Panc1 (cell line): ENCODE results near the gene DEXI. TPM values are rescaled to one million over a fixed set of nuclear protein-coding genes. Genes with fewer than 3 reads are reported as not detected.

ENCODE experiments used
- ATAC-seq: fragments of 200-7000 bp; cut with Tn5 transposase; 2 replicates; pipeline ENCODE4 v1.9.1; 2020; ENCODE audit warnings: mild to moderate bottlenecking, moderate library complexity
- BruUV-seq: library from RNA; stranded (reverse); fragments of 400-500 nt; replicated peaks from 2 replicates; lab custom pipeline; 2021; lab: Mats Ljungman, UMichigan
- CTCF ChIA-PET: fragments of 300-600 bp; sonication (Branson Sonifier 250); formaldehyde crosslinking; loops from one replicate; lab custom pipeline; 2022; ENCODE audit warnings: antibody characterized with exemption; lab: Charles Lee
- POLR2A ChIA-PET: fragments of 300-600 bp; sonication (Branson Sonifier 250); formaldehyde crosslinking; loops from one replicate; lab custom pipeline; 2022; ENCODE audit warnings: antibody characterized with exemption; lab: Charles Lee
- DNase-seq: peaks from one replicate; pipeline ENCODE4 v3.0.0-alpha.2; 2010; ENCODE audit warnings: low read depth, low spot score
- H3K27ac ChIP-seq: 2 replicates; pipeline ENCODE4 v1.5.1; 2011; ENCODE audit warnings: mild to moderate bottlenecking, low read length, inconsistent platforms
- H3K27me3 ChIP-seq: fragments of 200-500 bp; sonication (Bioruptor generic); 2 replicates; pipeline ENCODE4 v1.6.0; 2014; ENCODE audit warnings: low read length, inconsistent platforms; ENCODE audit not compliant: control insufficient read depth, insufficient read depth
- H3K36me3 ChIP-seq: fragments of 200-500 bp; sonication (Bioruptor generic); 2 replicates; pipeline ENCODE4 v1.5.1; 2014; ENCODE audit warnings: inconsistent platforms, mild to moderate bottlenecking, low read length, moderate library complexity; ENCODE audit not compliant: control insufficient read depth, insufficient read depth
- H3K4me1 ChIP-seq: 2 replicates; pipeline ENCODE4 v1.5.1; 2011; ENCODE audit warnings: inconsistent platforms, mild to moderate bottlenecking, low read length, moderate library complexity; ENCODE audit not compliant: control insufficient read depth, insufficient read depth
- H3K4me3 ChIP-seq, 2 experiments: 2 replicates each; pipeline ENCODE4 v1.5.1; 2011 to 2012; ENCODE audit warnings: low read depth in 2 of 2, low read length in 2 of 2, mild to moderate bottlenecking in 2 of 2, inconsistent platforms in 1 of 2, moderate library complexity in 1 of 2
- H3K9me3 ChIP-seq: fragments of 200-500 bp; sonication (Bioruptor generic); 2 replicates; pipeline ENCODE4 v1.5.1; 2014; ENCODE audit warnings: low read depth, mild to moderate bottlenecking, inconsistent platforms, low read length, moderate library complexity; ENCODE audit not compliant: control insufficient read depth, insufficient read depth
- POLR2AphosphoS5 ChIP-seq: IDR thresholded peaks from 2 replicates; pipeline ENCODE4 v1.6.1; 2012; ENCODE audit warnings: mild to moderate bottlenecking, low read depth, low read length, moderate library complexity
- SIN3A ChIP-seq: IDR thresholded peaks from 2 replicates; pipeline ENCODE4 v1.6.1; 2012; ENCODE audit warnings: low read depth, mild to moderate bottlenecking, low read length, moderate library complexity, borderline replicate concordance; ENCODE audit not compliant: insufficient read depth
- TCF7L2 ChIP-seq: IDR thresholded peaks from 2 replicates; pipeline ENCODE4 v1.6.1; 2011; ENCODE audit warnings: mild to moderate bottlenecking, low read depth, low read length, inconsistent platforms
- in situ Hi-C: cut with HindIII; loops from 2 replicates; pipeline ENCODE4 v1.10.0; 2016; ENCODE audit warnings: low sequenced_read_pairs, low pct_unique_long_range_greater_than_20kb
- intact Hi-C: fragments of 100-400 bp; cut with micrococcal nuclease; formaldehyde crosslinking; loops from one replicate; pipeline ENCODE4 v1.10.0; 2022; ENCODE audit not compliant: unreplicated experiment
- total RNA-seq: library from RNA; stranded (reverse); gene quantifications from one replicate; pipeline ENCODE4 v1.2.1, GENCODE V29; 2021; ENCODE audit not compliant: unreplicated experiment
- TF ChIP-seq, protein P1 (sequence below), 2 experiments: IDR thresholded peaks; 2 replicates each; pipeline ENCODE4 v1.6.1; 2011 to 2012; ENCODE audit warnings: low read depth in 2 of 2, control low read depth in 1 of 2, low read length in 1 of 2, mild to moderate bottlenecking in 1 of 2, moderate library complexity in 1 of 2; ENCODE audit not compliant: insufficient read depth in 1 of 2
- TF ChIP-seq, protein P2 (sequence below): fragments of 450-650 bp; IDR thresholded peaks from 2 replicates; pipeline ENCODE4 v1.5.1; 2017; ENCODE audit warnings: mild to moderate bottlenecking

Gene DEXI
- total RNA-seq, 1 experiment from 2014 or later: 32.2 TPM

DNA sequence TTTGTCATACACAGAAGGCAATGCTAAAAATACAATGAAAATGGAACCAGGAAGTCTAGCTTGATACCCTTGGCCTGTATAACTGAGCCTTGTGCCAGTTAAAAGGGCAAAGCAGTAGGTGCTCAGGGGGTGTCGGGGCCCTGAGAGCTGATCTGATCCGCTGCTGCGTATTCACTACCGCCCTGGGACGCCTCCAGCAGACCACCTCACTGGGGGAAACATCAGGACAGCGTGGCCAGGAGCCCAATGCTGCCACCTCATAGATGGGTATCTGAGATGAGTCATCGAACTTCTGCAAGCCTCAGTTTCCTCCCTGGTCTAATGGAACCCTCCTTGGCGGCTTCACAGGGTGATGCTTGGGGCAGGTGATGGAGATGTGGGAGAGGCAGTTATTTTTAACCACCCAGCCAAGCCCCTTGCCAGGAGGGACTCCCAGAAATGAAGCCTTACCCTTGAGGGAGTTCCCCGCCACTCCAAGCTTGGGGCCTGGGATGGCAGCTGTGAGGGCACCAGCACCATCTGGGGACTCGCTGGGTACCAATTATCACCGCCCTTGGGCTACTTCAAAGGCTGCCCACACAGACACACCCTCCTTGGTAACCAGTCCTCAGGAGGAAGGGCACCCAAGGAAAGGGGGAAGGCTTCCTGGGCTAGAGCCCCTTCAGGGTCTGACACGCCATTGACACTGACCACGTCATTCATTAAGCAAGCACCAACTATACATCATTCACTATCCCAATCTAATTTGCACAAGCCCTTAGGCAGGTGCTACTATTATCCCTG lies 7.8 kb downstream of the DEXI start:
- Histone ChIP-seq H3K4me1 (peaks cover 5% of the 10 kb centered on the region), H3K27me3 (no peaks in the 10 kb centered on the region), H3K36me3 (no peaks in the 10 kb centered on the region), H3K9me3 (no peaks in the 10 kb centered on the region), H3K4me3 (no peak overlapping the region), H3K27ac (no peak overlapping the region)
- intact Hi-C loops (no loop called here), in situ Hi-C loops (no loop called here)
- TF ChIP-seq, protein P1, sequence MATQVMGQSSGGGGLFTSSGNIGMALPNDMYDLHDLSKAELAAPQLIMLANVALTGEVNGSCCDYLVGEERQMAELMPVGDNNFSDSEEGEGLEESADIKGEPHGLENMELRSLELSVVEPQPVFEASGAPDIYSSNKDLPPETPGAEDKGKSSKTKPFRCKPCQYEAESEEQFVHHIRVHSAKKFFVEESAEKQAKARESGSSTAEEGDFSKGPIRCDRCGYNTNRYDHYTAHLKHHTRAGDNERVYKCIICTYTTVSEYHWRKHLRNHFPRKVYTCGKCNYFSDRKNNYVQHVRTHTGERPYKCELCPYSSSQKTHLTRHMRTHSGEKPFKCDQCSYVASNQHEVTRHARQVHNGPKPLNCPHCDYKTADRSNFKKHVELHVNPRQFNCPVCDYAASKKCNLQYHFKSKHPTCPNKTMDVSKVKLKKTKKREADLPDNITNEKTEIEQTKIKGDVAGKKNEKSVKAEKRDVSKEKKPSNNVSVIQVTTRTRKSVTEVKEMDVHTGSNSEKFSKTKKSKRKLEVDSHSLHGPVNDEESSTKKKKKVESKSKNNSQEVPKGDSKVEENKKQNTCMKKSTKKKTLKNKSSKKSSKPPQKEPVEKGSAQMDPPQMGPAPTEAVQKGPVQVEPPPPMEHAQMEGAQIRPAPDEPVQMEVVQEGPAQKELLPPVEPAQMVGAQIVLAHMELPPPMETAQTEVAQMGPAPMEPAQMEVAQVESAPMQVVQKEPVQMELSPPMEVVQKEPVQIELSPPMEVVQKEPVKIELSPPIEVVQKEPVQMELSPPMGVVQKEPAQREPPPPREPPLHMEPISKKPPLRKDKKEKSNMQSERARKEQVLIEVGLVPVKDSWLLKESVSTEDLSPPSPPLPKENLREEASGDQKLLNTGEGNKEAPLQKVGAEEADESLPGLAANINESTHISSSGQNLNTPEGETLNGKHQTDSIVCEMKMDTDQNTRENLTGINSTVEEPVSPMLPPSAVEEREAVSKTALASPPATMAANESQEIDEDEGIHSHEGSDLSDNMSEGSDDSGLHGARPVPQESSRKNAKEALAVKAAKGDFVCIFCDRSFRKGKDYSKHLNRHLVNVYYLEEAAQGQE (IDR thresholded peaks at IDR 0.05; ENCODE audit: insufficient read depth in 1 of 2, low read depth in 2 of 2, low read length in 1 of 2): no peak
- TF ChIP-seq POLR2AphosphoS5 (no peak), TCF7L2 (no peak), SIN3A (no peak)
- TF ChIP-seq, protein P2, sequence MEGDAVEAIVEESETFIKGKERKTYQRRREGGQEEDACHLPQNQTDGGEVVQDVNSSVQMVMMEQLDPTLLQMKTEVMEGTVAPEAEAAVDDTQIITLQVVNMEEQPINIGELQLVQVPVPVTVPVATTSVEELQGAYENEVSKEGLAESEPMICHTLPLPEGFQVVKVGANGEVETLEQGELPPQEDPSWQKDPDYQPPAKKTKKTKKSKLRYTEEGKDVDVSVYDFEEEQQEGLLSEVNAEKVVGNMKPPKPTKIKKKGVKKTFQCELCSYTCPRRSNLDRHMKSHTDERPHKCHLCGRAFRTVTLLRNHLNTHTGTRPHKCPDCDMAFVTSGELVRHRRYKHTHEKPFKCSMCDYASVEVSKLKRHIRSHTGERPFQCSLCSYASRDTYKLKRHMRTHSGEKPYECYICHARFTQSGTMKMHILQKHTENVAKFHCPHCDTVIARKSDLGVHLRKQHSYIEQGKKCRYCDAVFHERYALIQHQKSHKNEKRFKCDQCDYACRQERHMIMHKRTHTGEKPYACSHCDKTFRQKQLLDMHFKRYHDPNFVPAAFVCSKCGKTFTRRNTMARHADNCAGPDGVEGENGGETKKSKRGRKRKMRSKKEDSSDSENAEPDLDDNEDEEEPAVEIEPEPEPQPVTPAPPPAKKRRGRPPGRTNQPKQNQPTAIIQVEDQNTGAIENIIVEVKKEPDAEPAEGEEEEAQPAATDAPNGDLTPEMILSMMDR: no peak
- no TSS peak for BruUV-seq
- POLR2A ChIA-PET: interaction anchor here (0.8 kb wide), 1 partner anchor 16 kb away, joined by 3 read pairs; no protein-coding TSS in a partner anchor
- CTCF ChIA-PET: no interaction called here
- DNase-seq (no peak), ATAC-seq (no peak)

DNA sequence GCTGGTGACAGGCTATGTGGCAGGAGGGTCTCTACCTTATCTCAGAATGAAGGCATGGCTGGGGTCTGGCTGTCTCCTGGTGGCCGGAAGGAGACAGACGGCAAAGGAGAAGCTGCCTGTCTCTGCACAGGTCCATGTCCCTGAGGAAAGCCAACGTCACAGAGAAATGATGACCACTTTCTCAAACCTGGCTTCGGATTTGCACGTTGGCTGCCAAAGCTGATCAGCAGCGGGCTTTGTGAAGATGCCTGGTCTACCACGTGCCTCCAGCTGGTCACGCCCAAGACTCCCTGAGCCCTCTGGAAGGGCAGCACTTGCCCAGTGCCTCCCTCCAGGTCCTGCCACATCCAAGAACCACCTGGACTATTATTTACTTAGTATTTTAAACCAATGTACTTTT lies 8.4 kb downstream of the DEXI start:
- Histone ChIP-seq H3K4me3 (no peak overlapping the region), H3K4me1 (peaks cover 5% of the 10 kb centered on the region), H3K27me3 (no peaks in the 10 kb centered on the region), H3K9me3 (no peaks in the 10 kb centered on the region), H3K27ac (no peak overlapping the region), H3K36me3 (no peaks in the 10 kb centered on the region)
- CTCF ChIA-PET: no interaction called here
- DNase-seq: no peak
- intact Hi-C loops: no loop called here
- in situ Hi-C loops: no loop called here
- POLR2A ChIA-PET: no interaction called here
- TF ChIP-seq, protein P1 (IDR thresholded peaks at IDR 0.05; ENCODE audit: insufficient read depth in 1 of 2, low read depth in 2 of 2, low read length in 1 of 2): no peak
- TF ChIP-seq TCF7L2 (no peak), SIN3A (no peak), POLR2AphosphoS5 (no peak)
- TF ChIP-seq, protein P2: no peak
- no TSS peak for BruUV-seq
- ATAC-seq: no peak
